ENCODE measurements around the gene ZBTB34.

The ZBTB34 gene

DNA sequence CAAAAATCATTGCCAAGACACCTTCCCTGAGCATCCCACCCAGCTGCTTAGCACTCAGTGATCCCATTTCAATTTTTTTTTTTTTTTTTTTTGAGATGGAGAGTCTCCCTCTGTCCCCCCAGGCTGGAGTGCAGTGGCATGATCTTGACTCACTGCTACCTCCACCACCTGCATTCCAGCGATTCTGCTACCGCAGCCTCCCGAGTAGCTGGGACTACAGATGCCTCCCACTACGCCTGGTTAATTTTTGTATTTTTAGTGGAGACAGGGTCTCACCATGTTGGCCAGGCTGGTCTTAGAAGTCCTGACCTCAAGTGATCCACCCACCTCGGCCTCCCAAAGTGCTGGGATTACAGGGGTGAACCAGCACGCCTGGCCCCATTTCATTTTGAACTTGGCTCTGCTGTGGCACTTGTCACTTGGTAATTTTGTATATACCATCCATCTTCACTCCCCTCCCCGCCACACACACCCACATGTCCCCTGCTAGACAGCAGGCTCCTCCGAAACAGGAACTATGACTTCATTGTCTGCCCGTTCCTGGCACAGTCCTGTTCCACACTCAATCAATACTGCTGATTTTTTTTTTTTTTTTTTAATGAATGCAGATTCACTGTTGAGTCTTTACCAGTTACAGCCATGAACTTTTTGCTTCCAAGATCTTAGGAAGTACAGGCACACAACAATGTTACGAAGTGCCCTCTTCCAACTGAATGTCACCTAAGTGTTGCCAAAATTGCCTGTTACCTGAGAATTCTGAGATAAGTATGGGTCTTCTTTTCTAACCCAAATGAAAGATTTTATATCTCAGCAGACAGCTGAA, 17.3 kb upstream of the ZBTB34 start:
- DNase-seq (ENCODE audit: low spot score): no peak

GRCh38 chr9:126844085-126844484, 16.4 kb upstream of the ZBTB34 start:
- DNase-seq (ENCODE audit: low spot score): no peak

GRCh38 chr9:126847051-126847450, 13.4 kb upstream of the ZBTB34 start:
- no peak for DNase-seq (ENCODE audit: low spot score)

GRCh38 chr9:126849591-126850225, 10.7 kb upstream of the ZBTB34 start:
- DNase-seq (ENCODE audit: low spot score): no peak

DNA sequence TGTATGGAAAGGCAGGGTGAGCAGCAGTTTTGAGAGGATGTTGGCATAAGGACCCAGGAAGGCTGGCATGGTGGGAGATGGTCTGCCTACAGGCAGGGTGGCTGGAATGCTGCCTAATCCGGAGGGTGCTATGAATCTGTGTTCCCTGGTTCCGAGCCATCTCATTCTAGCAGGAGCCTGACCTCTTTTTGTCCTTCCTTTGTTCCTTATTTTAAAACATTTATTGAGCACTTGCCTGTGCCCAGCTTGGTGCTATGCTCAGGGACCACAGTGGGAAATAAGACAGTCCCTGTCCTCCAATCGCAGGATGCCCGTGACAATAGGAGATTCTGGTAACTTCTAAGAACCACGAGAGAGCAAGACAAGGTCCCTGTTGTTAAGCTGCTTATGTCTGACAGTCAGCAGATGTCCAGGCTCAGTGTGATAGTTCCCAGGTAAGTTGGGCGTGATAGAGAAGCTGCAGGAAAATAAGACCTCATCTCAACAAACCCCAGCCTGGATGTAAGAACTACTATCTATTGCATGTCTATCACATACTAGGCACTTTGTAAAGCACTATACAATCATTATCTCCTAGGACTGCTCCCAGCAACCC, 9.1 kb upstream of the ZBTB34 start:
- no peak for DNase-seq (ENCODE audit: low spot score)

DNA sequence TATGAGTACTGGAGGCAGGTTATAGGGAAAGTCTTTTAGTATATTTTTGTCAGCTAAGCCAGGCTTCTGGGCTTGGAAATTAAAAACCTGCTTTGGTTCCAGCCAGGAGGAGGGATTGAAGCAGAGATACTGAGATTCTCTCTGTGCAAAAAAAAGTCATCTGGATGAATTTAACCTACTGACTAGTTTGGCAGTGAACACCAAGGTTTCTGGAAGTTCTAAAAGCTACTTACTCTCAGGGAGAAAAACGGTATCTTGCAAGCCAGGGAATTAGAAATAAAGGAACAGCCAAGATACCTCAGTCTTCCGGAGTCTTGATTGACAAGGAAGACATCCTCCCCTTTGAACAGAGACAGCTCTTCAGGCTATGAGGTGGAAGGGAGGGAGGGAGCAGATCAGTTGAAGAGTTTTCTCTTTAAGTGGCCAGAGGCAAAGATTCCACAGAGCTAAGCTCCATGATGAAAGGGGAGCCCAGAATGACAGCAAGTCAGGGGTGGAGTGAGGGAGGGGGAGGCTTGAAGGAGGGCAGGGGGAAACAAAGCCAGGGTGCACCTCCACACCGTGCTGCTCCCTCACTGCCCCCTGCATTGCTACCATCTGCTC, 8.3 kb upstream of the ZBTB34 start:
- no peak for DNase-seq (ENCODE audit: low spot score)

- no peak for DNase-seq (ENCODE audit: low spot score)
These were observed 6.8 kb upstream of the ZBTB34 start for GRCh38 chr9:126853667-126854066.

GRCh38 chr9:126854734-126855133, 5.7 kb upstream of the ZBTB34 start:
- no peak for DNase-seq (ENCODE audit: low spot score)

GRCh38 chr9:126856326-126856877, 4.0 kb upstream of the ZBTB34 start:
- DNase-seq (ENCODE audit: low spot score): no peak

GRCh38 chr9:126857261-126857960, 3.0 kb upstream of the ZBTB34 start:
- DNase-seq (ENCODE audit: low spot score): no peak

DNA sequence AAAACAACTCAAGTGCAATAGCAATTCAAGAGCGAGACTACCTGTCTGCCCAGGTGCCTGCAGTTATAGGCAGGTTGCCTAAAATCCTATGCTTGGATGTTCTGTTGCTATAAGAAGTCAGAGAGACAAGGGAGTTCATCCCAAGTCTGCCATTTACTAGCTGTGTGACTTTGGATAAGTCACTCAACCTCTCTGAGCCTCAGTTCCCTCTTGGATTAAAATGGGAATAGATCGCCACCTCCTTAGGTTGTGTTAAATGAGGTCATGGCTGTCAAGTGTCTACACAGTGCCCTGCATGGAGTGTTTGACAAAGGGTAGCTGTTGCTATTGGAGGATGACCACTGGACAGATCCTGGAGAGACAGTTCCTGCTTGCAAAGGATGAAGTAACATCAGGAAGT, 1.3 kb upstream of the ZBTB34 start:
- no peak for DNase-seq (ENCODE audit: low spot score)

- DNase-seq (ENCODE audit: low spot score): no peak
These were observed 473 bp downstream of the ZBTB34 start for GRCh38 chr9:126860757-126861466.

DNA sequence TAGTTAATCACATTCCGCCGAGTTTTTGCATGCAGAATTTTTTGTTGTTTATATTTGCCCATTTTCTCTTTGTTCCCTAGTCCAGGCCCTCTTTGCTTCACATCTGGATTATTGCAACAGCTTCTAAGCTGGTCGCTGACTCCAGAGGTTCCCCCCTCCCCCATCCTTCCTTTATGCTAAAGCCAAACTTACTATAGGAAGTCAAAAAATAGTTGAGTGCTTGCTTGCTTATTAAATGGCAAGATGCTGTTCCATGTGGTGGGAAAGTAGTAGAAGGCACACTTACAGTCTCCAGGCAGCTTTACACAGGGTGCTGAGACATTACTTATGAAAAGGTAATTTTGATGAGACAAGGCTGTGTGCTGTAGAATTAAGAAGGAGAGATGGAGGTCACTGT, 1.3 kb downstream of the ZBTB34 start:
- no peak for DNase-seq (ENCODE audit: low spot score)

- no peak for DNase-seq (ENCODE audit: low spot score)
These were observed 1.8 kb downstream of the ZBTB34 start for GRCh38 chr9:126862104-126862761.

- no peak for DNase-seq (ENCODE audit: low spot score)
These were observed 4.3 kb downstream of the ZBTB34 start for GRCh38 chr9:126864771-126865170.

GRCh38 chr9:126869368-126869767, 8.9 kb downstream of the ZBTB34 start:
- DNase-seq (ENCODE audit: low spot score): no peak

GRCh38 chr9:126872516-126872915, 12.1 kb downstream of the ZBTB34 start:
- no peak for DNase-seq (ENCODE audit: low spot score)

DNA sequence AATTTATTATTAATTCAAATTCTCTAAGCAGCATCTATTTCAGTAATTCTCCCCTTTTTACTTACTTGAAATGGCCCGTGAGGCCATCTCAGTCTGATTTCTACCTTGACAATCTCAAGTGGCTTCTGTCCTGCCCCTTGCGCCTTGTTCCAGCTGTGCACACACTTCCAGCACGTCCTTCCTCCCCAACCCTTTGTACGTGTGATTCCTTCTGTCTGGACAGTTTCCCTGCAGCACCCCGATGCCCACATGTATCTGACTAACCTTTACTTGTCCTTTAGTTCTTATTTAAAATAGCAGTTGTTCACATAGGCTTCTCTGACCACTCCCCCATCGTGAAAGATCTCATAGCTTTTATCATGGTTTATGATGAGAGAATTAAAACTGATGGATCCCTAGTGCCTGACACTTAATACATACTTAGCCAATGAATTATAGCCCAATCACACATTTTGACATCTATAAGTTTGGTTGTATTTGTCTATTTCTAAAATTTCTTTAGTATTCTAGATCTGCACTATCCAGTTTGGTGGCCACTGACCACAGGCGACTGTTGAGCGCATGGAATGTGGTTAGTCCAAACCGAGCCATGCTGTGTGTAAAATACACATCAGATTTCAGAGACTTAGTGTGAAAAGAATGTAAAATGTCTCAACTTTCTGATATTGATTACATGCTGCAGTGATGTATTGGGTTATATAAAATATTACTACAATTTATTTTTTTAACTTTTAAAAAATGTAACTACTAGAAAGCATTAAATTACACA, 14.3 kb downstream of the ZBTB34 start:
- no peak for DNase-seq (ENCODE audit: low spot score)

DNA sequence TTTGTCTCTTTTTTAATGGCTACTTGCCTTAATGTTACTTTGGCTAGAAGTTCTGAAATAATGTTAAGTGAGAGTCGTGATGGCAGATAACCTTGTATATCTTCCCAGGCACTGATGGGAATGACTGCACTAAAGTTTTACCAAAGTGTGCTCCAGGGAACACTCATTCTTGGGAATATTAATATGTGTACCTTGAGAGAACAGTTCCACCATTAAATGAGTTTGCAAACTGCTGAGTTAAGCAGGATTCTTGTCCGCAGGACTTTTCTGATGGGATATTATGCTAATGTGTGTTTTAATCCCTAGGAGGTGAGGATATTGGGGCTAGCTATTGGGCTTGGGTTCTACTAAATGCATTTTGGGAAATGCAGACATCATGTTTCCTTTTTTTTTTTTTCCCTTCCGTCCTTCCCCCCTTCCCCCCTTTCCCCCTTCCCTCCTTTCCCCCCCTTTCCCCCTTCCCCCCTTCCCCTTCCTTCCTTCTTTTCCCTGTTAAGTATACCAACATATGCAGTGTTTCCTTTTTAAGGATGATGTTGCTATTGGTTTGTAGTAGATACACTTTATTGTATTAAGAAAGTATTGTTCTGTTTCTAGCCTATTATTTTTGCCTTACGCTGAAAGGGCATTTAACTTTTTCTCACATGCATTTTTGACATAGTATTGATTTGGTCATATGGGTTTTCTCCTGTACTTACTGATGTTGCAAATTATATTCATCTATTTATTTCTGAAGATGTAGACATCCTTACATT, 15.5 kb downstream of the ZBTB34 start:
- no peak for DNase-seq (ENCODE audit: low spot score)
